D721Med (cell line): Measurements from ENCODE around the gene TOPORS.

Experiments
- DNase-seq: peaks from one replicate; pipeline ENCODE4 v3.0.0; 2011; ENCODE audit warnings: low spot score; ENCODE audit not compliant: insufficient read length
- FAIRE-seq: peaks from 2 replicates; lab custom pipeline; 2011; peaks lifted over from hg19 to GRCh38; lab: Jason Lieb, UNC
- TF ChIP-seq, protein P1 (sequence below): IDR thresholded peaks from 2 replicates; pipeline ENCODE4 v1.5.1; 2012; ENCODE audit warnings: mild to moderate bottlenecking, control low read depth; ENCODE audit not compliant: insufficient read depth; ENCODE audit errors: missing control alignments

TOPORS gene

DNA sequence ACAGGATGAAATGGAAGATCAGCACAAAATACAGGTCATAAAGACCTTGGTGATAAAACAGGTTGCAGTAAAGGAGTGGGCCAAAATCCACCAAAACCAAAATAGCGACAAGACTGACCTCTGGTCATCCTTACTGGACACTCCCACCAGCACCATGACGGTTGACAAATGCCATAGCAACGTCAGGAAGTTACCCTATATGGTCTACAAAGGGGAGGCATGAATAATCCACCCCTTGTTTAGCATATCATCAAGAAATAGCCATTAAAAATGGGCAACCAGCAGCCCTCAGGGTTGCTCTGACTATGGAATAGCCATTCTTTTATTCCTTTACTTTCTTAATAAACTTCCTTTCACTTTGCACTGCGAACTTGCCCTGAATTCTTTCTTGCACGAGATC lies 26.6 kb upstream of the TOPORS start:
- DNase-seq: no peak
- no peak for FAIRE-seq
- TF ChIP-seq, protein P1, sequence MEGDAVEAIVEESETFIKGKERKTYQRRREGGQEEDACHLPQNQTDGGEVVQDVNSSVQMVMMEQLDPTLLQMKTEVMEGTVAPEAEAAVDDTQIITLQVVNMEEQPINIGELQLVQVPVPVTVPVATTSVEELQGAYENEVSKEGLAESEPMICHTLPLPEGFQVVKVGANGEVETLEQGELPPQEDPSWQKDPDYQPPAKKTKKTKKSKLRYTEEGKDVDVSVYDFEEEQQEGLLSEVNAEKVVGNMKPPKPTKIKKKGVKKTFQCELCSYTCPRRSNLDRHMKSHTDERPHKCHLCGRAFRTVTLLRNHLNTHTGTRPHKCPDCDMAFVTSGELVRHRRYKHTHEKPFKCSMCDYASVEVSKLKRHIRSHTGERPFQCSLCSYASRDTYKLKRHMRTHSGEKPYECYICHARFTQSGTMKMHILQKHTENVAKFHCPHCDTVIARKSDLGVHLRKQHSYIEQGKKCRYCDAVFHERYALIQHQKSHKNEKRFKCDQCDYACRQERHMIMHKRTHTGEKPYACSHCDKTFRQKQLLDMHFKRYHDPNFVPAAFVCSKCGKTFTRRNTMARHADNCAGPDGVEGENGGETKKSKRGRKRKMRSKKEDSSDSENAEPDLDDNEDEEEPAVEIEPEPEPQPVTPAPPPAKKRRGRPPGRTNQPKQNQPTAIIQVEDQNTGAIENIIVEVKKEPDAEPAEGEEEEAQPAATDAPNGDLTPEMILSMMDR: no peak

DNA sequence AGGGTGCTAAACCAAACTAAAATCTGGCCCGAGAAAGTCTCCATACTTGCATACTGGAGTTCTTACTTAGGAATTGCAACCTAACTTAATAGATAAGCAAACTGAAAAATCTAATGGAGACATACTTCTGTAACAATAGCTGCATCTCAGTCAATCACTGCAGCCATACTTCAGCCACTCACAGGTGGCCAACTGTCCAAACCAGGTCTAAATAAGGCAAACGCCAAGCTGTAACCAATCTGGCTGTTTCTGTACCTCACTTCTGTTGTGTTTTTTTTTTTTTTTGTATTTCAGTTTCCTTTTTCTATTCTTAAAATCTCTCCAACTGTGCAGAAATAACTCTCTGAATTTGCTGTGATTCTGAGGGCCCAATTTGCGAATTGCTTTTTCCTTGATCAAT lies 24.9 kb upstream of the TOPORS start:
- DNase-seq (no peak), FAIRE-seq (no peak)
- TF ChIP-seq, protein P1: no peak

DNA sequence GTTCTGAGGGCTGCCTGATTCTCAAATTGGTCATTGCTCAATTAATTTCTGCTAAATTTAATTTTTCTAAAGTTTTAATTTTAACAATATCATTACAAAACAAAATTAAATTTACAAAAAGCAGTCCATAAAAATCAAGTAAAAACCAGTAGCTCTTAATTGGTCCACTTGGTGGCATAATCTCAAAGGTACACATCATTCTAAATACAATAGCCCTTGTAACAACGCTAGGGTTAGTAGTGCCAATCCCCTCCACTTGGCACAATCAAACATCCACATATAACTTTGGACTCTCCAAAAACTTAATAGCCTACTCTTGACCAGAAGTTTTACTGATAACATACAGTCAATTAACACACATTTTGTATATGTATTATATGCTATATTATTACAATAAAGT lies 22.5 kb upstream of the TOPORS start:
- FAIRE-seq (no peak), DNase-seq (no peak)
- TF ChIP-seq, protein P1: no peak

DNA sequence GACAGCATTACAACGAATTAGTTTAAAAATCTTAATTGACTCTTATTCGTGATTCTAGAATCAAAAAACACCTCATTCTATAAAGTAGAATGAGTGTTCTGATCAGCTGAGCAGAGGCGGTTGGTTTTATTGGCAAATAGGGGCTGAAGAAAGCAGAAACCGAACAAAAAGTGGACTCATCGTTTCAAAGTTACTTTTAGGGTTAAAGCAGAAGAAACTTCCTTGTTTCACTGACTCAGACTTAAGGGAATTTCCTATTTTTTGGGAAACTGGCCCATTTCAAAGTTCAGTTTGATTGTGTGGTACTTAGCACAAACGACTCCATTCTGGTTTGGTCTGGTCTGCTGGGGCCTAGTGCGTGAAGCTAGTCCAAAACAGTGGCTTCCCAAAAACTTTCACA lies 21.4 kb upstream of the TOPORS start:
- FAIRE-seq (no peak), DNase-seq (no peak)
- TF ChIP-seq, protein P1: no peak

DNA sequence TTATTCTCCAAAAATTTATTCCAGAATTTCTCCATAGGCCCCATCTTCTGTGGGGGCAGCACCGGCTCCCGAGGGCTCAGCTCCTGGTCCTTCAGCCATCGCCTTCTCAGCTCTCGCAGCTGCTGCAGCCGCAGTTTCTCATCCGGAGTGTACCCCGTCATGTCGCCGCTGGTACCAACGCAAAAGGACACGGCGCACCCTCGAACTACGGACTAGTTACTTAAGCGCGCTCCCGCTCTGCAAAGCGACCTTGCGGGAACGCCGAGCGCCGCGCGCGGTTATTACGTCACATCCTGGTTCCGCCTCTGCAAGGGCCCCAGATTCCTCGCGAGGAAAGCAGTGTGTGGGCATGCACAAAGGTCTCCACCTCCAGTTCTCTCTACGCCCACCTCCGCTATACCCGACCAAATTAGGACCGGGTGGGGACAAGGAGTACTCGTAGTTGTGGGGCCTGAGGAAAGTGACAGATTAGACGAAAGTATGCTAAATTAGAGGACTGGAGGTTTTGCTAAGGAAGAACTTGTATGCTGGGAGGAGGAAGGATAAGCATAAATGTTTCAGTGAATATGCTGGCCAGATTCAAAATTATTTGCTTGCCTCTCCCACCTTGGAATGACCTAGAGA lies 20.6 kb upstream of the TOPORS start, which contains the start of gene NDUFB6:
Gene NDUFB6, minus strand, starts transcription at position 260 of the 624 bp plus-strand sequence. Its CDS starts 99 bp downstream, at position 161.
- FAIRE-seq (peak; percentile 56), DNase-seq (peak; percentile 61)
- TF ChIP-seq, protein P1: no peak

DNA sequence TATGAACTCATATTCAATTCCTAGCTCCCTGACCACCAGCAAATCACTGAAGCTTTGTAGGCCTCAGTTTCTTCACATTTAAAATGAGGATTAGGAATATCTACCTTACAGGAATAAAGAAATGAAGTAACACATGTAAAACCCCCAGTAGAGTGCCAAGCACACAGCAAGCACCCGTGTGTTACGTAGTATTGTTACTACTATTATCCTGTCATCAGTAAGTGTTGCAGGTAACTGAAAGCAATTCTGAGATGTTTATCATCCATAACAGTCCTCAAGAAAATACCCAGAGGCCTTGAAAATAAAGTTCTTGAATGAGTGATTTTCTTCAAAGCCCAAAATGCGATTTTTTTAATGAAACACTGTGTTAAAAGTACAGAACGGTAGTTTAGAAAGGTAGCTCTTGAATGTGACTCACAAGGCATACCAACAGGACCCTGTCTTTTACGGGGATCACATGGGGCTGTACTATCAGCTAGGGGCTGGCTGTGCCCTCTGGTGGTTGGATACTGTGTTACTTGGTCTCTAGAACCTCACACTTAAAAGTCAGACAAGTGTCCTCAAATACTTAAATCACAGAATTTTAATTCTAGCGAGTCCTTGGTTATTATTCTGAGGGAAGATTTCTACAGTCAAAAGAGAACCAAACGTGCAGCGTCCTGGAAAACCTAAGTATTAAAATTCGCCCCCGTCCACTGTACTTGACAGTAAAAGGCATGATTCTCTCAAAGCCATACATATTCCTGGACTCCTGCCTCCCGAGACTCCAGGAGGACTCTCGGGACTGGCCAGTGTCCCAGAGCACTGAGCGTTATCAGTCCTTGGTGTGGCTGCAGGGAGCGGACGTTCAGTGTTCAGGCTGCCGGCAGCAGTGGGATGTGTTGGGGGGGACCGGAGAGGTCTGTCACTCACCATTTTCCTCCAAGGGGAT lies 19.8 kb upstream of the TOPORS start:
- no peak for DNase-seq
- TF ChIP-seq, protein P1: peak; percentile 63
- FAIRE-seq: peak; percentile 70
